Measurements from ENCODE around the gene SRGAP3. TPM values are rescaled to one million over a fixed set of nuclear protein-coding genes. Genes with fewer than 3 reads are reported as not detected.

SRGAP3 gene
- total RNA-seq, 4 donors from 2014 or later: 7.5 to 33.8 (median 16.0) TPM

GRCh38 chr3:8987645-8988383 lies 261.6 kb downstream of the SRGAP3 start:
- 41 to 80% methylated on average over 1 to 15 of the region's 15 CpGs for WGBS, 2 donors (ENCODE audit: low coverage in 1 of 2)
- DNase-seq: peak; percentile 62
- Histone ChIP-seq H3K27ac (no peak overlapping the region), H3K4me1 (peaks cover 0 to 9% (median 4%) of the 10 kb centered on the region in 4 donors), H3K36me3 (no peaks in the 10 kb centered on the region), H3K4me3 (no peak overlapping the region), H3K9me3 (no peaks in the 10 kb centered on the region), H3K27me3 (no peaks in the 10 kb centered on the region)
- in situ Hi-C loops (cut with MboI; ENCODE audit: low pct_ligation_motif_present in 1 of 4, low pct_unique_long_range_greater_than_20kb in 1 of 4, low sequenced_read_pairs in 3 of 4) (no loop called here), intact Hi-C loops (cut with DNase I; ENCODE audit: low total_unique reads) (loop anchor here (1.0 to 5.0 kb wide), 2 partner anchors 17 to 79 kb away; no protein-coding TSS in a partner anchor)
- TF ChIP-seq EP300 (IDR thresholded peaks at IDR 0.05; ENCODE audit: low read depth) (no peak), CTCF (IDR thresholded peaks at IDR 0.05) (peak; percentile 63 to 76 (median 74))

- H3K27me3 ChIP-seq: no peaks in the 10 kb centered on the region
- no peak for TF ChIP-seq EP300 (IDR thresholded peaks at IDR 0.05; ENCODE audit: low read depth)
- no peak for TF ChIP-seq CTCF (IDR thresholded peaks at IDR 0.05)
- TF ChIP-seq POLR2AphosphoS5 (IDR thresholded peaks at IDR 0.05): no peak
- no peak for TF ChIP-seq POLR2A (IDR thresholded peaks at IDR 0.05)
- intact Hi-C loops (cut with DNase I; ENCODE audit: low total_unique reads): loop anchor here (5.0 kb wide), 1 partner anchor 80 kb away; no protein-coding TSS in a partner anchor
- 83 to 100% methylated on average over 1 to 6 of the region's 6 CpGs for WGBS, 2 donors (ENCODE audit: low coverage in 1 of 2)
- DNase-seq: no peak
- no peaks in the 10 kb centered on the region for H3K36me3 ChIP-seq
- peaks cover 0 to 10% (median 4%) of the 10 kb centered on the region in 4 donors for H3K4me1 ChIP-seq
- H3K27ac ChIP-seq: no peak overlapping the region
- H3K9me3 ChIP-seq: no peaks in the 10 kb centered on the region
- in situ Hi-C loops (cut with MboI; ENCODE audit: low pct_ligation_motif_present in 1 of 4, low pct_unique_long_range_greater_than_20kb in 1 of 4, low sequenced_read_pairs in 3 of 4): no loop called here
- no peak overlapping the region for H3K4me3 ChIP-seq
Observed at GRCh38 chr3:8987226-8987625, 262.2 kb downstream of the SRGAP3 start.

GRCh38 chr3:8986741-8987140 lies 262.7 kb downstream of the SRGAP3 start:
- no peak overlapping the region for H3K27ac ChIP-seq
- 60 to 84% methylated on average over 1 to 6 of the region's 6 CpGs for WGBS, 2 donors (ENCODE audit: low coverage in 1 of 2)
- no peaks in the 10 kb centered on the region for H3K27me3 ChIP-seq
- no peaks in the 10 kb centered on the region for H3K9me3 ChIP-seq
- TF ChIP-seq EP300 (IDR thresholded peaks at IDR 0.05; ENCODE audit: low read depth) (no peak), POLR2A (IDR thresholded peaks at IDR 0.05) (no peak), POLR2AphosphoS5 (IDR thresholded peaks at IDR 0.05) (no peak), CTCF (IDR thresholded peaks at IDR 0.05) (no peak)
- no peak for DNase-seq
- H3K4me1 ChIP-seq: peaks cover 0 to 10% (median 4%) of the 10 kb centered on the region in 4 donors
- H3K36me3 ChIP-seq: no peaks in the 10 kb centered on the region
- no peak overlapping the region for H3K4me3 ChIP-seq
- intact Hi-C loops (cut with DNase I; ENCODE audit: low total_unique reads) (loop anchor here (5.0 kb wide), 1 partner anchor 81 kb away; no protein-coding TSS in a partner anchor), in situ Hi-C loops (cut with MboI; ENCODE audit: low pct_ligation_motif_present in 1 of 4, low pct_unique_long_range_greater_than_20kb in 1 of 4, low sequenced_read_pairs in 3 of 4) (no loop called here)

- no peak for DNase-seq
- no peak for TF ChIP-seq POLR2A (IDR thresholded peaks at IDR 0.05)
- no peak for TF ChIP-seq EP300 (IDR thresholded peaks at IDR 0.05; ENCODE audit: low read depth)
- TF ChIP-seq CTCF (IDR thresholded peaks at IDR 0.05): no peak
- no peak for TF ChIP-seq POLR2AphosphoS5 (IDR thresholded peaks at IDR 0.05)
- Histone ChIP-seq H3K27ac (no peak overlapping the region), H3K4me1 (peaks cover 0 to 10% (median 4%) of the 10 kb centered on the region in 4 donors), H3K4me3 (no peak overlapping the region), H3K27me3 (no peaks in the 10 kb centered on the region), H3K9me3 (no peaks in the 10 kb centered on the region), H3K36me3 (no peaks in the 10 kb centered on the region)
- in situ Hi-C loops (cut with MboI; ENCODE audit: low pct_ligation_motif_present in 1 of 4, low pct_unique_long_range_greater_than_20kb in 1 of 4, low sequenced_read_pairs in 3 of 4) (no loop called here), intact Hi-C loops (cut with DNase I; ENCODE audit: low total_unique reads) (loop anchor here (5.0 kb wide), 1 partner anchor 81 kb away; no protein-coding TSS in a partner anchor)
- 82% methylated on average over 9 of the region's 9 CpGs; no CpG with 5 or more reads in 1 of the 2 donors for WGBS, 2 donors (ENCODE audit: low coverage in 1 of 2)
Observed at GRCh38 chr3:8985876-8986275, 263.6 kb downstream of the SRGAP3 start.
